Gastroesophageal sphincter (tissue), 4 donors: ENCODE data around the gene B3GLCT. TPM values are rescaled to one million over a fixed set of nuclear protein-coding genes. Genes with fewer than 3 reads are reported as not detected.
"Not testable (repeated sequence)": the region's sequence is repeated elsewhere in the genome, so short reads cannot be mapped to it uniquely, and the experiment has no call there.

ENCODE experiments used
- ATAC-seq: fragments of 150-250 bp; one replicate; pipeline ENCODE4 v1.9.1; 2016; ENCODE audit warnings: mild to moderate bottlenecking, moderate library complexity
- H3K27ac ChIP-seq, 4 donors: fragments of 200-600 bp; sonication (generic) in 3 of 4; 1 replicate in 3 of 4; 2 replicates in 1 of 4; pipeline ENCODE4 v1.5.1; 2016 to 2019
- H3K27me3 ChIP-seq: fragments of 200-600 bp; sonication (generic); one replicate; pipeline ENCODE4 v1.5.1; 2019
- H3K36me3 ChIP-seq, 2 donors: fragments of 200-600 bp; sonication (generic); one replicate each; pipeline ENCODE4 v1.5.1; 2019; ENCODE audit warnings: control low read depth in 1 of 2
- H3K4me1 ChIP-seq, 3 donors: fragments of 200-600 bp; sonication (generic); 1 replicate in 2 of 3; 2 replicates in 1 of 3; pipeline ENCODE4 v1.5.1; 2016 to 2019; ENCODE audit warnings: control low read depth in 2 of 3
- H3K4me3 ChIP-seq, 2 donors: fragments of 200-600 bp; sonication (generic); one replicate each; pipeline ENCODE4 v1.5.1; 2019; ENCODE audit warnings: mild to moderate bottlenecking in 1 of 2, moderate library complexity in 1 of 2
- H3K9me3 ChIP-seq, 3 donors: fragments of 200-600 bp; sonication (generic); one replicate each; pipeline ENCODE4 v1.5.1; 2017 to 2019; ENCODE audit warnings: control low read depth in 2 of 3
- CTCF ChIP-seq, 4 experiments: fragments of 200-600 bp in 2 of 4; fragments of 450-650 bp in 2 of 4; sonication (generic) in 1 of 4; IDR thresholded peaks; one replicate each; pipeline ENCODE4 v1.5.1; 2017 to 2019; ENCODE audit warnings: antibody characterized with exemption in 4 of 4, mild to moderate bottlenecking in 2 of 4, moderate library complexity in 2 of 4
- EP300 ChIP-seq: sonication (generic); formaldehyde crosslinking; IDR thresholded peaks from one replicate; pipeline ENCODE4 v1.6.1; 2017; ENCODE audit warnings: antibody characterized with exemption, mild to moderate bottlenecking
- POLR2A ChIP-seq, 2 donors: fragments of 450-650 bp; IDR thresholded peaks; one replicate each; pipeline ENCODE4 v1.6.1; 2017; ENCODE audit warnings: antibody characterized with exemption in 2 of 2, mild to moderate bottlenecking in 2 of 2, moderate library complexity in 1 of 2
- POLR2AphosphoS5 ChIP-seq: sonication (generic); formaldehyde crosslinking; IDR thresholded peaks from one replicate; pipeline ENCODE4 v1.6.1; 2017; ENCODE audit warnings: antibody characterized with exemption
- WGBS, 2 donors: methylation state at CpG; one replicate each; pipeline ENCODE4 v1.1.5; 2018; ENCODE audit warnings: low coverage in 1 of 2; 5-methylcytosine and 5-hydroxymethylcytosine counted together
- total RNA-seq, 4 donors: library from RNA; depleted of rRNA; stranded (reverse); fragments of >200 nt; gene quantifications; one replicate each; pipeline ENCODE4 v1.1.0, GENCODE V29; 2016

B3GLCT gene
- total RNA-seq, 4 donors from 2014 or later = 6.2 to 15.2 (median 7.8) TPM

- WGBS, 2 donors = 40 to 57% methylated on average over 1 of the region's 1 CpG
- no peak overlapping the region for H3K27ac ChIP-seq
- no peak overlapping the region for H3K4me3 ChIP-seq
- ATAC-seq = no peak
- H3K27me3 ChIP-seq = no peaks in the 10 kb centered on the region
- H3K36me3 ChIP-seq = no peaks in the 10 kb centered on the region
- peaks cover 0 to 25% (median under 1%) of the 10 kb centered on the region in 3 donors for H3K4me1 ChIP-seq
- no peaks in the 10 kb centered on the region for H3K9me3 ChIP-seq
- no peak for TF ChIP-seq CTCF (IDR thresholded peaks at IDR 0.05)
- no peak for TF ChIP-seq POLR2A (IDR thresholded peaks at IDR 0.05)
- no peak for TF ChIP-seq EP300
- no peak for TF ChIP-seq POLR2AphosphoS5
These were observed 14.7 kb downstream of the B3GLCT start for GRCh38 chr13:31214435-31214834.

- H3K9me3 ChIP-seq, H3K4me3 ChIP-seq, H3K27me3 ChIP-seq, H3K36me3 ChIP-seq, ATAC-seq, H3K27ac ChIP-seq: not testable (repeated sequence)
- 100% methylated on average over 1 to 2 of the region's 2 CpGs for WGBS, 2 donors
- H3K4me1 ChIP-seq = peaks cover 0 to 12% (median 0%) of the 10 kb centered on the region in 3 donors
These were observed 17.1 kb downstream of the B3GLCT start for GRCh38 chr13:31216916-31217315.

- Histone ChIP-seq H3K9me3 (no peaks in the 10 kb centered on the region), H3K4me3 (no peak overlapping the region), H3K4me1 (no peaks in the 10 kb centered on the region), H3K27ac (no peak overlapping the region), H3K36me3 (peaks cover 0 to 7% of the 10 kb centered on the region in 2 donors), H3K27me3 (no peaks in the 10 kb centered on the region)
- ATAC-seq = no peak
- TF ChIP-seq POLR2AphosphoS5 (no peak), POLR2A (IDR thresholded peaks at IDR 0.05) (no peak), CTCF (IDR thresholded peaks at IDR 0.05) (no peak), EP300 (no peak)
- WGBS, 2 donors = 65 to 74% methylated on average over 3 to 4 of the region's 4 CpGs
These were observed 20.3 kb downstream of the B3GLCT start for GRCh38 chr13:31219909-31220598.

- H3K27ac ChIP-seq = no peak overlapping the region
- no peak overlapping the region for H3K4me3 ChIP-seq
- WGBS, 2 donors = 97 to 100% methylated on average over 1 to 3 of the region's 3 CpGs
- no peak for ATAC-seq
- no peaks in the 10 kb centered on the region for H3K9me3 ChIP-seq
- H3K27me3 ChIP-seq = no peaks in the 10 kb centered on the region
- H3K4me1 ChIP-seq = no peaks in the 10 kb centered on the region
- peaks cover 0 to 7% of the 10 kb centered on the region in 2 donors for H3K36me3 ChIP-seq
- no peak for TF ChIP-seq POLR2AphosphoS5
- TF ChIP-seq CTCF (IDR thresholded peaks at IDR 0.05) = no peak
These were observed 21.3 kb downstream of the B3GLCT start for GRCh38 chr13:31221057-31221456.

GRCh38 chr13:31223215-31223614, 23.4 kb downstream of the B3GLCT start:
- no peak overlapping the region for H3K27ac ChIP-seq
- H3K9me3 ChIP-seq = no peaks in the 10 kb centered on the region
- ATAC-seq = no peak
- 92 to 93% methylated on average over 7 of the region's 7 CpGs for WGBS, 2 donors
- no peaks in the 10 kb centered on the region for H3K27me3 ChIP-seq
- no peaks in the 10 kb centered on the region for H3K4me1 ChIP-seq
- TF ChIP-seq POLR2A (IDR thresholded peaks at IDR 0.05) (no peak), POLR2AphosphoS5 (no peak), EP300 (no peak), CTCF (IDR thresholded peaks at IDR 0.05) (no peak)
- peaks cover 0 to 7% of the 10 kb centered on the region in 2 donors for H3K36me3 ChIP-seq
- H3K4me3 ChIP-seq = no peak overlapping the region
